Testis (tissue), 3 donors: Measurements from ENCODE around the gene OR2M7. TPM values are rescaled to one million over a fixed set of nuclear protein-coding genes. Genes with fewer than 3 reads are reported as not detected.
"Not testable (repeated sequence)": the region's sequence is repeated elsewhere in the genome, so short reads cannot be mapped to it uniquely, and the experiment has no call there.

Source experiments
- DNase-seq: peaks from one replicate; pipeline ENCODE4 v3.0.0-alpha.2; 2019
- H3K27ac ChIP-seq, 2 donors: fragments of 200-600 bp; sonication (generic); one replicate each; pipeline ENCODE4 v1.5.1; 2019
- H3K27me3 ChIP-seq: fragments of 200-600 bp; sonication (generic); one replicate; pipeline ENCODE4 v1.5.1; 2019
- H3K36me3 ChIP-seq: fragments of 200-600 bp; sonication (generic); one replicate; pipeline ENCODE4 v1.5.1; 2017; ENCODE audit warnings: low read depth; ENCODE audit errors: missing control alignments
- H3K4me1 ChIP-seq: fragments of 200-600 bp; sonication (generic); one replicate; pipeline ENCODE4 v1.5.1; 2019
- H3K4me3 ChIP-seq, 2 donors: fragments of 200-600 bp; sonication (generic); one replicate each; pipeline ENCODE4 v1.5.1; 2017 to 2019
- H3K9me3 ChIP-seq: fragments of 200-600 bp; sonication (generic); one replicate; pipeline ENCODE4 v1.5.1; 2017
- POLR2A ChIP-seq: fragments of 450-650 bp; IDR thresholded peaks from one replicate; pipeline ENCODE4 v1.6.1; 2017; ENCODE audit warnings: antibody characterized with exemption, mild to moderate bottlenecking, moderate library complexity
- WGBS, 2 donors: methylation state at CpG; one replicate each; pipeline ENCODE4 v1.1.5; 2018; 5-methylcytosine and 5-hydroxymethylcytosine counted together
- intact Hi-C: fragments of 100-400 bp; cut with DNase I; formaldehyde crosslinking; loops from one replicate; pipeline ENCODE4 v1.15.1; 2023; ENCODE audit warnings: low total_unique reads
- polyA plus RNA-seq: library from polyadenylated mRNA; stranded (reverse); fragments of 350-450 nt; fragmentation: Illumina TruSeq; extraction: RNeasy Lipid Tissue Mini Kit (QIAGEN cat#74804); gene quantifications from one replicate; pipeline ENCODE4 v1.2.3, GENCODE V29; 2014; ENCODE audit warnings: low read depth, low replicate concordance; ENCODE audit not compliant: insufficient read depth
- total RNA-seq, 2 donors: library from RNA; depleted of rRNA; stranded (reverse); fragments of >200 nt; gene quantifications; one replicate each; pipeline ENCODE4 v1.2.3, GENCODE V29; 2016
- TF ChIP-seq, protein P1 (sequence below), 3 experiments: fragments of 450-650 bp in 2 of 3; fragments of 200-600 bp in 1 of 3; sonication (generic) in 1 of 3; IDR thresholded peaks; one replicate each; pipeline ENCODE4 v1.5.1; 2016 to 2019; ENCODE audit warnings: antibody characterized with exemption in 3 of 3, mild to moderate bottlenecking in 2 of 3, moderate library complexity in 1 of 3

OR2M7 gene
- total and polyA plus RNA-seq, 3 donors from 2014 or later = 0.43 TPM; not detected in 2

DNA sequence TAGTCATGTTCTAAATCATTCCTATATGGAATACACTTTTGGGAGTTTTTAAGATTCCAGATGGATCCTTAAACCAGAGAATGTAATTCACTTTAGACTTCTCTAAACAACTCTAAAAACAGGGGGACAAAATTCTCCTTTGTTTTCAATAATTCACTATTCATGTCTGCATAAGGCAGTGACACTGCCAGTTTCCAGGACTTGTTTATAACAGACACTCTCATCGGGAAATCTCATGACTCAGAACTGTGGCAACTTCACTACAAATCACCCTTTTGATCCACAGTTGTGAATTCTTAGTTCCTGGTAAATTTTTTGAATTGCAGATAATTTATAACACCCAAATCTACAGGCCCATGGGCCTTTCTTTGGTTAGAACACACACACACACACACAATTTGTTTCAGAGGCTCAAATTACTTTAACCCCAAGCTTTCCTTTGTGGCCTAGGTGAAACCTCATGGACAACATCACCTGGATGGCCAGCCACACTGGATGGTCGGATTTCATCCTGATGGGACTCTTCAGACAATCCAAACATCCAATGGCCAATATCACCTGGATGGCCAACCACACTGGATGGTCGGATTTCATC lies 36.9 kb upstream of the OR2M7 start, which contains the start of gene OR2T4:
Gene OR2T4, plus strand, starts transcription at position 545 of the 595 bp plus-strand sequence. Its CDS starts 0 bp downstream, at position 545.
- no peak within 1 kb of the TSS for H3K27ac ChIP-seq
- no peak for DNase-seq
- H3K4me1 ChIP-seq = no peaks in the 10 kb centered on the region
- no peak for TF ChIP-seq POLR2A
- TF ChIP-seq, protein P1, sequence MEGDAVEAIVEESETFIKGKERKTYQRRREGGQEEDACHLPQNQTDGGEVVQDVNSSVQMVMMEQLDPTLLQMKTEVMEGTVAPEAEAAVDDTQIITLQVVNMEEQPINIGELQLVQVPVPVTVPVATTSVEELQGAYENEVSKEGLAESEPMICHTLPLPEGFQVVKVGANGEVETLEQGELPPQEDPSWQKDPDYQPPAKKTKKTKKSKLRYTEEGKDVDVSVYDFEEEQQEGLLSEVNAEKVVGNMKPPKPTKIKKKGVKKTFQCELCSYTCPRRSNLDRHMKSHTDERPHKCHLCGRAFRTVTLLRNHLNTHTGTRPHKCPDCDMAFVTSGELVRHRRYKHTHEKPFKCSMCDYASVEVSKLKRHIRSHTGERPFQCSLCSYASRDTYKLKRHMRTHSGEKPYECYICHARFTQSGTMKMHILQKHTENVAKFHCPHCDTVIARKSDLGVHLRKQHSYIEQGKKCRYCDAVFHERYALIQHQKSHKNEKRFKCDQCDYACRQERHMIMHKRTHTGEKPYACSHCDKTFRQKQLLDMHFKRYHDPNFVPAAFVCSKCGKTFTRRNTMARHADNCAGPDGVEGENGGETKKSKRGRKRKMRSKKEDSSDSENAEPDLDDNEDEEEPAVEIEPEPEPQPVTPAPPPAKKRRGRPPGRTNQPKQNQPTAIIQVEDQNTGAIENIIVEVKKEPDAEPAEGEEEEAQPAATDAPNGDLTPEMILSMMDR (IDR thresholded peaks at IDR 0.05) = no peak
- WGBS, 2 donors = 47 to 51% methylated on average over 3 of the region's 3 CpGs
- no peaks in the 10 kb centered on the region for H3K36me3 ChIP-seq
- no peak within 1 kb of the TSS for H3K4me3 ChIP-seq
- H3K27me3 ChIP-seq = no peaks in the 10 kb centered on the region
- no peaks in the 10 kb centered on the region for H3K9me3 ChIP-seq
- intact Hi-C loops = no loop called here

DNA sequence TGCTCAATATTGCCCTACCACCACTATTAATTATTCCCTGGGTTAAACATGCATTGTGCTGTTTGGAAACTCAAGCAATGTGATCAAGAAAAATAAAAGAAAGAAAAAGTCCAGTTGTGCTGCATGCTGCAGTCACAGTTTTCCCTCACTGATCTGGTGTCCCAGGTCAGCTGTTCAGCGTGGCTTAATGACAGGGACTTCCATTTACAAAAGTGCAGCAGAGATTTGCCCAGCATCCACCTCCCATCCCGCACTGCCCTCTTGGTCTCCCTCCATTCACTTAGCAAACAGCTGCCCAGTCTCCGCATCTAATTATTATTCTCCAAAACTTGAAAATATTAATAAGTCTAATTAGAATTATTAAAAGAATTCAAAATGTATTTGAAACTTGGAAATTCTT lies 35.0 kb upstream of the OR2M7 start:
- H3K4me3 ChIP-seq = no peak overlapping the region
- no peaks in the 10 kb centered on the region for H3K36me3 ChIP-seq
- no peak for DNase-seq
- intact Hi-C loops = no loop called here
- H3K27ac ChIP-seq = no peak overlapping the region
- WGBS, 2 donors = 72 to 82% methylated on average over 3 of the region's 3 CpGs
- TF ChIP-seq, protein P1 (IDR thresholded peaks at IDR 0.05) = no peak
- no peak for TF ChIP-seq POLR2A
- H3K9me3 ChIP-seq = no peaks in the 10 kb centered on the region
- H3K4me1 ChIP-seq = no peaks in the 10 kb centered on the region
- H3K27me3 ChIP-seq = no peaks in the 10 kb centered on the region

DNA sequence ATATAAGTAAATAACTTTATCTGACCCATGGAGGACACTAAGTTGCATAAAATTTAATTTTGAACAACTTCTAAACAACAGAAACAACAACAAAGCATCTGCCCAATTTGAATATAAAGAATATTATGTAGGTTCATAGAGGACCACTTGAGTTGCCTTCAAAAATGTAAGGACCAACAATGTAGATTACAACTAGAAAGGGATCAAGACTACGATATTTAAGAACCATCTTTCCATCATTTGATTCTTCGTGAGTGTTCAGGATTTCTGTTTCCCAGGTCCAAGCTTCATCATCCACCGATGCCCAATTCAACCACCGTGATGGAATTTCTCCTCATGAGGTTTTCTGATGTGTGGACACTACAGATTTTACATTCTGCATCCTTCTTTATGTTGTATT lies 24.1 kb upstream of the OR2M7 start, which contains the start of gene OR14C36:
Gene OR14C36, plus strand, starts transcription at position 301 of the 400 bp plus-strand sequence. Its CDS starts 0 bp downstream, at position 301.
- no peak for DNase-seq
- WGBS, 2 donors = 76 to 77% methylated on average over 4 of the region's 4 CpGs
- intact Hi-C loops = no loop called here
- no peak for TF ChIP-seq POLR2A
- TF ChIP-seq, protein P1 (IDR thresholded peaks at IDR 0.05) = no peak
- H3K27ac ChIP-seq = no peak within 1 kb of the TSS
- H3K27me3 ChIP-seq = no peaks in the 10 kb centered on the region
- H3K36me3 ChIP-seq = no peaks in the 10 kb centered on the region
- H3K4me1 ChIP-seq = no peaks in the 10 kb centered on the region
- H3K9me3 ChIP-seq = no peaks in the 10 kb centered on the region
- H3K4me3 ChIP-seq = no peak within 1 kb of the TSS

DNA sequence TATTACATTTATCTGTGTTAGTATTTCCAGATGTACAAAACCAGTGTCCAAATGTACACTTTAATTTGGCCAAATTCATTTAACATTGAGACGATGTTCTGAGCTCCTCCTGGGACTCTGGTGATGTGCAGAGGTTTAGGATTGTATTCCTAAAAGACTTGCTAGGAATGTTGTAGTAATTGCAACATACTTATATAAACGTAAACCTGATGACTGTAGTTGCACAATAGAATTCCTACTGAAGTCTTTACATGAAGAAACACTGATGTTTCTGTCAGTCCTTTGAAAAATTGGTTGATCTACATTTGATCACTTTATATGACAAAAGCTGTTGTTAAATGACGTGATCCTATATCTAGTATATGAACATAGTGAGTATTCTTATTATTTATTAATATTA lies 19.1 kb upstream of the OR2M7 start:
- Histone ChIP-seq H3K4me1 (no peaks in the 10 kb centered on the region), H3K27ac (no peak overlapping the region), H3K36me3 (no peaks in the 10 kb centered on the region), H3K4me3 (no peak overlapping the region), H3K27me3 (no peaks in the 10 kb centered on the region), H3K9me3 (no peaks in the 10 kb centered on the region)
- 50 to 65% methylated on average over 3 of the region's 3 CpGs for WGBS, 2 donors
- intact Hi-C loops = no loop called here
- TF ChIP-seq, protein P1 (IDR thresholded peaks at IDR 0.05) = no peak
- no peak for TF ChIP-seq POLR2A
- DNase-seq = no peak

DNA sequence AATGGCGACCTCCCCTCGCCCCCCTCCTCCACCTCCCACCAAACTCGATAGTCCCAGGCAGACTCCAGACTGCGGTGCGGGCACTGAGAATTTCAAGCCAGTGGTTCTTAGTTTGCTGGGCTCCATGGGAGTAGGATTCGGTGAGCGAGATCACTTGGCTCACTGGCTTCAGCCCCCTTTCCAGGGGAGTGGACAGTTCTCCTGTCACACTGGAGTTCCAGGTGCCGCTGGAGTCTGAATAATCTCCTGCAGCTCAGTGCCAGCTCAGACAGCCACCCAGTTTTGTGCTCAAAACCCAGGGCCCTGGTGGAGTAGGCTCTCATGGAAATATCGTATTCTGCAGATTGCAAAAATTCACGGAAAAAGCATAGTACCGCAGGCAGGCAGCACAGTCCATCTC lies 7.6 kb downstream of the OR2M7 start:
- H3K4me3 ChIP-seq = no peak overlapping the region
- no peaks in the 10 kb centered on the region for H3K4me1 ChIP-seq
- 90 to 91% methylated on average over 10 to 11 of the region's 11 CpGs for WGBS, 2 donors
- no peak for TF ChIP-seq POLR2A
- TF ChIP-seq, protein P1 (IDR thresholded peaks at IDR 0.05) = no peak
- H3K9me3 ChIP-seq = no peaks in the 10 kb centered on the region
- DNase-seq = no peak
- intact Hi-C loops = no loop called here
- H3K27me3 ChIP-seq = no peaks in the 10 kb centered on the region
- H3K36me3 ChIP-seq = no peaks in the 10 kb centered on the region
- H3K27ac ChIP-seq = no peak overlapping the region

DNA sequence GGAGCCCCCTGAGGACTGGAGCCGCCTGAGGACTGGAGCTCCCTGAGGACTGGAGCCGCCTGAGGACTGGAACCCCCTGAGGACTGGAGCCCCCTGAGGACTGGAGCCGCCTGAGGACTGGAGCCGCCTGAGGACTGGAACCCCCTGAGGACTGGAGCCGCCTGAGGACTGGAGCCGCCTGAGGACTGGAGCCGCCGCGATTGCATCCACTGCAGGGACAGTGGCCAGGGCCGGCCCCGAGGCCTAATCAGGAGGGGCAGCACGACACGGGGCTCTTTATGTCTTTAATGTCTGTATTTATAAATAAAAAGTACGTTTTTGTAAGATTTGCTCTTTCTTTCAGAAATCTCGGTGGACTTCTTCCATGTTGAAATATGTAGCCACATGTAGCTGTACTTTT lies 17.6 kb downstream of the OR2M7 start:
- H3K36me3 ChIP-seq, intact Hi-C loops, H3K27me3 ChIP-seq, DNase-seq, H3K9me3 ChIP-seq, H3K27ac ChIP-seq, H3K4me3 ChIP-seq, H3K4me1 ChIP-seq: not testable (repeated sequence)
- 64 to 70% methylated on average over 9 to 15 of the region's 15 CpGs for WGBS, 2 donors
